Tibial nerve (tissue), 4 donors: ENCODE results near the gene HID1. TPM values are rescaled to one million over a fixed set of nuclear protein-coding genes. Genes with fewer than 3 reads are reported as not detected.

Source experiments
- DNase-seq, 2 donors: peaks; one replicate each; pipeline ENCODE4 v3.0.0-alpha.2; 2019; ENCODE audit warnings: low spot score in 2 of 2
- H3K27ac ChIP-seq, 4 donors: fragments of 200-600 bp; sonication (generic) in 3 of 4; one replicate each; pipeline ENCODE4 v1.5.1; 2017 to 2019; ENCODE audit warnings: mild to moderate bottlenecking in 1 of 4
- H3K27me3 ChIP-seq, 2 donors: fragments of 200-600 bp; sonication (generic) in 1 of 2; one replicate each; pipeline versions ENCODE4 v1.5.1 to v1.6.0; 2017 to 2019
- H3K36me3 ChIP-seq, 3 donors: fragments of 200-600 bp; sonication (generic); one replicate each; pipeline ENCODE4 v1.5.1; 2018 to 2019
- H3K4me1 ChIP-seq, 4 donors: fragments of 200-600 bp; sonication (generic) in 3 of 4; one replicate each; pipeline ENCODE4 v1.5.1; 2017 to 2019
- H3K4me3 ChIP-seq, 4 donors: fragments of 200-600 bp; sonication (generic) in 3 of 4; one replicate each; pipeline ENCODE4 v1.5.1; 2017 to 2019; ENCODE audit warnings: mild to moderate bottlenecking in 1 of 4, moderate library complexity in 1 of 4
- H3K9me3 ChIP-seq, 4 donors: fragments of 200-600 bp; sonication (generic) in 3 of 4; one replicate each; pipeline ENCODE4 v1.5.1; 2017 to 2019
- CTCF ChIP-seq, 5 experiments: fragments of 200-600 bp in 3 of 5; fragments of 450-650 bp in 2 of 5; sonication (generic) in 3 of 5; IDR thresholded peaks; one replicate each; pipeline ENCODE4 v1.5.1; 2016 to 2019; ENCODE audit warnings: antibody characterized with exemption in 5 of 5, mild to moderate bottlenecking in 3 of 5, moderate library complexity in 2 of 5
- EP300 ChIP-seq, 2 donors: sonication (generic); formaldehyde crosslinking; IDR thresholded peaks; one replicate each; pipeline ENCODE4 v1.6.1; 2017; ENCODE audit warnings: antibody characterized with exemption in 2 of 2, mild to moderate bottlenecking in 1 of 2
- POLR2A ChIP-seq, 2 donors: fragments of 450-650 bp; IDR thresholded peaks; one replicate each; pipeline ENCODE4 v1.6.1; 2017; ENCODE audit warnings: antibody characterized with exemption in 2 of 2, mild to moderate bottlenecking in 2 of 2, moderate library complexity in 2 of 2
- WGBS, 2 donors: methylation state at CpG; one replicate each; pipeline ENCODE4 v1.1.5; 2018; 5-methylcytosine and 5-hydroxymethylcytosine counted together
- total RNA-seq, 4 donors: library from RNA; depleted of rRNA; stranded (reverse); fragments of >200 nt; gene quantifications; one replicate each; pipeline ENCODE4 v1.1.0, GENCODE V29; 2016

HID1 gene
- total RNA-seq, 4 donors from 2014 or later, result 5.7 to 11.6 (median 8.9) TPM

GRCh38 chr17:74904687-74905409 lies 67.7 kb downstream of the HID1 start:
- WGBS, 2 donors, result 74 to 85% methylated on average over 7 of the region's 7 CpGs
- no peak overlapping the region for H3K4me3 ChIP-seq
- H3K4me1 ChIP-seq, result no peaks in the 10 kb centered on the region
- no peaks in the 10 kb centered on the region for H3K36me3 ChIP-seq
- no peaks in the 10 kb centered on the region for H3K9me3 ChIP-seq
- DNase-seq, result no peak
- TF ChIP-seq EP300 (IDR thresholded peaks at IDR 0.05) (no peak), CTCF (IDR thresholded peaks at IDR 0.05) (no peak), POLR2A (IDR thresholded peaks at IDR 0.05) (no peak)
- peaks cover 0 to 28% of the 10 kb centered on the region in 2 donors for H3K27me3 ChIP-seq
- no peak overlapping the region for H3K27ac ChIP-seq

- 62 to 72% methylated on average over 5 to 6 of the region's 6 CpGs for WGBS, 2 donors
- H3K4me3 ChIP-seq, result no peak overlapping the region
- H3K36me3 ChIP-seq, result no peaks in the 10 kb centered on the region
- no peak for DNase-seq
- H3K9me3 ChIP-seq, result no peaks in the 10 kb centered on the region
- TF ChIP-seq CTCF (IDR thresholded peaks at IDR 0.05), result no peak
- no peak for TF ChIP-seq POLR2A (IDR thresholded peaks at IDR 0.05)
- no peak for TF ChIP-seq EP300 (IDR thresholded peaks at IDR 0.05)
- no peak overlapping the region for H3K27ac ChIP-seq
- H3K4me1 ChIP-seq, result no peaks in the 10 kb centered on the region
- H3K27me3 ChIP-seq, result peaks cover 0 to 28% of the 10 kb centered on the region in 2 donors
Measured at GRCh38 chr17:74903671-74904070, 68.9 kb downstream of the HID1 start.

GRCh38 chr17:74903034-74903433 lies 69.5 kb downstream of the HID1 start:
- Histone ChIP-seq H3K4me3 (no peak overlapping the region), H3K27ac (no peak overlapping the region), H3K9me3 (no peaks in the 10 kb centered on the region), H3K27me3 (peaks cover 0 to 28% of the 10 kb centered on the region in 2 donors), H3K36me3 (no peaks in the 10 kb centered on the region), H3K4me1 (no peaks in the 10 kb centered on the region)
- TF ChIP-seq POLR2A (IDR thresholded peaks at IDR 0.05) (no peak), EP300 (IDR thresholded peaks at IDR 0.05) (no peak), CTCF (IDR thresholded peaks at IDR 0.05) (no peak)
- WGBS, 2 donors, result 84 to 85% methylated on average over 9 of the region's 9 CpGs
- no peak for DNase-seq

GRCh38 chr17:74901353-74902135 lies 71.0 kb downstream of the HID1 start:
- no peaks in the 10 kb centered on the region for H3K36me3 ChIP-seq
- no peak overlapping the region for H3K27ac ChIP-seq
- H3K9me3 ChIP-seq, result no peaks in the 10 kb centered on the region
- H3K4me3 ChIP-seq, result no peak overlapping the region
- no peak for TF ChIP-seq CTCF (IDR thresholded peaks at IDR 0.05)
- TF ChIP-seq EP300 (IDR thresholded peaks at IDR 0.05), result no peak
- TF ChIP-seq POLR2A (IDR thresholded peaks at IDR 0.05), result no peak
- DNase-seq, result no peak
- 68 to 74% methylated on average over 14 of the region's 14 CpGs for WGBS, 2 donors
- H3K4me1 ChIP-seq, result no peaks in the 10 kb centered on the region
- H3K27me3 ChIP-seq, result peaks cover 0 to 28% of the 10 kb centered on the region in 2 donors

Other genes starting within 250 kb of the HID1 start
- gene RAB37, start 235.5 kb downstream of the HID1 start, total RNA-seq, result 1 to 10 TPM in 3 of 4 donors, under 1 TPM in 1; 0.87 to 4.4 (median 2.3) TPM
- 10 to 100 TPM; 42.2 to 55.2 (median 53.0) TPM for gene NHERF1, start 224.1 kb downstream of the HID1 start, total RNA-seq
- gene NAT9, start 196.4 kb downstream of the HID1 start, total RNA-seq, result 10 to 100 TPM; 27.5 to 78.6 (median 43.2) TPM
- gene GRIN2C, start 112.9 kb downstream of the HID1 start, total RNA-seq, result 1 to 10 TPM in 1 of 4 donors, under 1 TPM in 3; 0.22 to 3.6 (median 0.50) TPM
- gene FDXR, start 99.8 kb downstream of the HID1 start, total RNA-seq, result 10 to 100 TPM in 1 of 4 donors, 1 to 10 TPM in 3; 3.9 to 12.1 (median 8.8) TPM
- not detected for gene FADS6, start 79.1 kb downstream of the HID1 start, total RNA-seq
- under 1 TPM in 1 of 4 donors, not detected in 3; 0.87 TPM for gene USH1G, start 49.5 kb downstream of the HID1 start, total RNA-seq
- gene OTOP2, start 48.5 kb downstream of the HID1 start, total RNA-seq, result not detected
- not detected for gene OTOP3, start 36.9 kb downstream of the HID1 start, total RNA-seq
- 10 to 100 TPM; 10.7 to 19.2 (median 13.9) TPM for gene CDR2L, start 14.9 kb upstream of the HID1 start, total RNA-seq
- gene MRPL58, start 39.9 kb upstream of the HID1 start, total RNA-seq, result 10 to 100 TPM; 32.1 to 51.9 (median 46.0) TPM
- gene ATP5PD, start 74.2 kb upstream of the HID1 start, total RNA-seq, result 100 to 1,000 TPM; 171 to 241 (median 220) TPM
- gene KCTD2, start 74.5 kb upstream of the HID1 start, total RNA-seq, result 10 to 100 TPM; 24.9 to 33.5 (median 32.6) TPM
- 10 to 100 TPM in 1 of 4 donors, 1 to 10 TPM in 3; 4.6 to 27.9 (median 7.7) TPM for gene SLC16A5, start 115.2 kb upstream of the HID1 start, total RNA-seq
- gene ARMC7, start 137.2 kb upstream of the HID1 start, total RNA-seq, result 10 to 100 TPM in 1 of 4 donors, 1 to 10 TPM in 3; 4.2 to 12.0 (median 8.3) TPM
- 100 to 1,000 TPM; 137 to 194 (median 166) TPM for gene NT5C, start 159.0 kb upstream of the HID1 start, total RNA-seq
- gene JPT1, start 181.8 kb upstream of the HID1 start, total RNA-seq, result 10 to 100 TPM; 13.5 to 53.4 (median 32.4) TPM
- 10 to 100 TPM; 38.1 to 62.9 (median 59.8) TPM for gene SUMO2, start 210.2 kb upstream of the HID1 start, total RNA-seq
- gene NUP85, start 232.9 kb upstream of the HID1 start, total RNA-seq, result 10 to 100 TPM; 38.1 to 68.6 (median 53.2) TPM